GM08714 (cell line): ENCODE data around the gene HOXB2.

ENCODE experiments used
- H3K4me3 ChIP-seq: fragments of 200-500 bp; sonication (Bioruptor generic); 2 replicates; pipeline ENCODE4 v1.5.1; 2014; ENCODE audit warnings: mild to moderate bottlenecking, low read length, inconsistent platforms
- ZNF274 ChIP-seq: IDR thresholded peaks from 2 replicates; pipeline ENCODE4 v1.6.1; 2012; ENCODE audit warnings: mild to moderate bottlenecking, low read depth, low read length

HOXB2 gene

GRCh38 chr17:48555258-48556228, 10.6 kb upstream of the HOXB2 start:
- TF ChIP-seq ZNF274 = no peak
- peak overlapping the region; percentile 33; the same call in 1 of the 2 replicates for H3K4me3 ChIP-seq

- no peak for TF ChIP-seq ZNF274
- H3K4me3 ChIP-seq = no peak overlapping the region
These were observed 9.7 kb upstream of the HOXB2 start for GRCh38 chr17:48554412-48555257.

- no peak for TF ChIP-seq ZNF274
- no peak overlapping the region for H3K4me3 ChIP-seq
These were observed 8.9 kb upstream of the HOXB2 start for GRCh38 chr17:48553826-48554225.

GRCh38 chr17:48553190-48553547, 8.3 kb upstream of the HOXB2 start:
- TF ChIP-seq ZNF274 = no peak
- no peak overlapping the region for H3K4me3 ChIP-seq

GRCh38 chr17:48552466-48553189, 7.7 kb upstream of the HOXB2 start:
- H3K4me3 ChIP-seq = no peak overlapping the region
- TF ChIP-seq ZNF274 = no peak

- H3K4me3 ChIP-seq = no peak overlapping the region
These were observed 6.9 kb upstream of the HOXB2 start for GRCh38 chr17:48551596-48552465.

GRCh38 chr17:48551214-48551555, 6.3 kb upstream of the HOXB2 start:
- no peak overlapping the region for H3K4me3 ChIP-seq
- TF ChIP-seq ZNF274 = no peak

More at GRCh38 chr17:48551596-48552465, 6.9 kb upstream of the HOXB2 start:
- TF ChIP-seq ZNF274 = no peak

- TF ChIP-seq ZNF274 = no peak
- no peak overlapping the region for H3K4me3 ChIP-seq
These were observed 5.7 kb upstream of the HOXB2 start for GRCh38 chr17:48550502-48551213.

- TF ChIP-seq ZNF274 = no peak
- no peak overlapping the region for H3K4me3 ChIP-seq
These were observed 5.1 kb upstream of the HOXB2 start for GRCh38 chr17:48549914-48550501.

- TF ChIP-seq ZNF274 = no peak
These were observed 4.3 kb upstream of the HOXB2 start for GRCh38 chr17:48549281-48549630.

GRCh38 chr17:48548523-48549280, 3.8 kb upstream of the HOXB2 start:
- H3K4me3 ChIP-seq = no peak overlapping the region; the same call in 1 of the 2 replicates

More at GRCh38 chr17:48549281-48549630, 4.3 kb upstream of the HOXB2 start:
- no peak overlapping the region for H3K4me3 ChIP-seq

More at GRCh38 chr17:48548523-48549280, 3.8 kb upstream of the HOXB2 start:
- TF ChIP-seq ZNF274 = no peak
